WTC11 (cell line): ENCODE results near the gene PRKAG2. TPM values are rescaled to one million over a fixed set of nuclear protein-coding genes. Genes with fewer than 3 reads are reported as not detected.

Experiments
- ATAC-seq: fragments of 200-7000 bp; cut with Tn5 transposase; 2 replicates; pipeline ENCODE4 v1.10.0; 2021; ENCODE audit warnings: mild to moderate bottlenecking, moderate library complexity
- CTCF ChIA-PET: fragments of 300-600 bp; sonication (Branson Sonifier 250); formaldehyde crosslinking; loops from one replicate; lab custom pipeline; 2021; ENCODE audit warnings: antibody characterized with exemption; lab: Charles Lee
- POLR2A ChIA-PET: fragments of 350-600 bp; sonication (Branson Sonifier 250); formaldehyde crosslinking; loops from one replicate; lab custom pipeline; 2021; ENCODE audit warnings: antibody characterized with exemption; lab: Charles Lee
- DNase-seq: peaks from one replicate; pipeline ENCODE4 v3.0.0; 2021; ENCODE audit warnings: low spot score
- H3K27ac Mint-ChIP-seq: 2 replicates; pipeline ENCODE4 v1.8.0; 2021; ENCODE audit warnings: mixed read lengths
- H3K27me3 Mint-ChIP-seq: 2 replicates; pipeline ENCODE4 v1.8.0; 2021; ENCODE audit warnings: low read depth, mild to moderate bottlenecking, moderate library complexity, mixed read lengths
- H3K36me3 Mint-ChIP-seq: 2 replicates; pipeline ENCODE4 v1.8.0; 2021; ENCODE audit warnings: mixed read lengths
- H3K4me1 Mint-ChIP-seq: 2 replicates; pipeline ENCODE4 v1.8.0; 2022; ENCODE audit warnings: mixed read lengths
- H3K4me3 Mint-ChIP-seq: 2 replicates; pipeline ENCODE4 v1.8.0; 2021; ENCODE audit warnings: mild to moderate bottlenecking, moderate library complexity, mixed read lengths
- H3K9me3 Mint-ChIP-seq: 2 replicates; pipeline ENCODE4 v1.8.0; 2021; ENCODE audit warnings: mixed read lengths
- ELF4 ChIP-seq: sonication (generic); formaldehyde crosslinking; IDR thresholded peaks from 2 replicates; pipeline ENCODE4 v1.8.1; 2022; ENCODE audit warnings: low read depth, mild to moderate bottlenecking, moderate library complexity, missing genetic modification reagents
- EMX1 ChIP-seq: fragments of 250-450 bp; sonication (Bioruptor Pico); IDR thresholded peaks from 2 replicates; pipeline ENCODE4 v1.8.0; 2021; ENCODE audit warnings: mild to moderate bottlenecking
- ESRRA ChIP-seq: sonication (generic); formaldehyde crosslinking; IDR thresholded peaks from 2 replicates; pipeline ENCODE4 v1.8.1; 2022; ENCODE audit warnings: mild to moderate bottlenecking, missing genetic modification reagents, borderline replicate concordance
- GRHL2 ChIP-seq: fragments of 250-450 bp; sonication (Bioruptor Pico); IDR thresholded peaks from 2 replicates; pipeline ENCODE4 v1.8.0; 2022; ENCODE audit warnings: mild to moderate bottlenecking, moderate library complexity; ENCODE audit not compliant: insufficient replicate concordance, severe bottlenecking
- JUN ChIP-seq: sonication (generic); formaldehyde crosslinking; IDR thresholded peaks from 2 replicates; pipeline ENCODE4 v1.8.0; 2023; ENCODE audit warnings: mild to moderate bottlenecking, missing genetic modification reagents
- KAT7 ChIP-seq: sonication (generic); formaldehyde crosslinking; IDR thresholded peaks from 2 replicates; pipeline ENCODE4 v1.8.1; 2023; ENCODE audit warnings: missing genetic modification reagents, mild to moderate bottlenecking, borderline replicate concordance
- NFATC4 ChIP-seq: fragments of 250-450 bp; sonication (Bioruptor Pico); IDR thresholded peaks from 2 replicates; pipeline ENCODE4 v1.9.0; 2021; ENCODE audit warnings: mild to moderate bottlenecking
- NR1H2 ChIP-seq: sonication (generic); formaldehyde crosslinking; IDR thresholded peaks from 2 replicates; pipeline ENCODE4 v1.9.0; 2021; ENCODE audit warnings: mild to moderate bottlenecking, moderate library complexity, missing genetic modification reagents
- RELA ChIP-seq: sonication (generic); formaldehyde crosslinking; IDR thresholded peaks from 2 replicates; pipeline ENCODE4 v1.8.1; 2022; ENCODE audit warnings: missing genetic modification reagents, mild to moderate bottlenecking, borderline replicate concordance
- SP1 ChIP-seq: sonication (generic); formaldehyde crosslinking; conservative IDR thresholded peaks from 2 replicates; pipeline ENCODE4 v1.8.1; 2022; ENCODE audit warnings: missing genetic modification reagents
- TP53 ChIP-seq: sonication (generic); formaldehyde crosslinking; IDR thresholded peaks from 2 replicates; pipeline ENCODE4 v1.8.1; 2023; ENCODE audit warnings: mild to moderate bottlenecking, missing genetic modification reagents
- ZNF263 ChIP-seq: sonication (generic); formaldehyde crosslinking; IDR thresholded peaks from 2 replicates; pipeline ENCODE4 v1.8.1; 2022; ENCODE audit warnings: low read depth, mild to moderate bottlenecking, moderate library complexity, missing genetic modification reagents
- ZNF396 ChIP-seq: fragments of 250-450 bp; sonication (Bioruptor Pico); IDR thresholded peaks from 2 replicates; pipeline ENCODE4 v1.8.0; 2021; ENCODE audit warnings: mild to moderate bottlenecking, moderate library complexity, borderline replicate concordance
- total RNA-seq: library from RNA; stranded (reverse); gene quantifications from 3 replicates; pipeline ENCODE4 v1.2.3, GENCODE V29; 2021
- TF ChIP-seq, protein P1 (sequence below): fragments of 250-450 bp; sonication (Bioruptor Pico); IDR thresholded peaks from 2 replicates; pipeline ENCODE4 v1.9.0; 2021; ENCODE audit warnings: mild to moderate bottlenecking
- TF ChIP-seq, protein P2 (sequence below): sonication (generic); formaldehyde crosslinking; IDR thresholded peaks from 2 replicates; pipeline ENCODE4 v1.8.1; 2023; ENCODE audit warnings: mild to moderate bottlenecking, missing genetic modification reagents, borderline replicate concordance
- TF ChIP-seq, protein P3 (sequence below): sonication (generic); formaldehyde crosslinking; conservative IDR thresholded peaks from 2 replicates; pipeline ENCODE4 v1.8.1; 2023; ENCODE audit warnings: mild to moderate bottlenecking, low read depth, missing genetic modification reagents, moderate library complexity
- TF ChIP-seq, protein P4 (sequence below): sonication (generic); formaldehyde crosslinking; IDR thresholded peaks from 2 replicates; pipeline ENCODE4 v1.8.0; 2022; ENCODE audit warnings: mild to moderate bottlenecking, missing genetic modification reagents
- TF ChIP-seq, protein P5 (sequence below): sonication (generic); formaldehyde crosslinking; IDR thresholded peaks from 2 replicates; pipeline ENCODE4 v1.8.1; 2022; ENCODE audit warnings: low read depth, missing genetic modification reagents, borderline replicate concordance

PRKAG2 gene
- total RNA-seq, 1 experiment from 2014 or later: 20.3 TPM

DNA sequence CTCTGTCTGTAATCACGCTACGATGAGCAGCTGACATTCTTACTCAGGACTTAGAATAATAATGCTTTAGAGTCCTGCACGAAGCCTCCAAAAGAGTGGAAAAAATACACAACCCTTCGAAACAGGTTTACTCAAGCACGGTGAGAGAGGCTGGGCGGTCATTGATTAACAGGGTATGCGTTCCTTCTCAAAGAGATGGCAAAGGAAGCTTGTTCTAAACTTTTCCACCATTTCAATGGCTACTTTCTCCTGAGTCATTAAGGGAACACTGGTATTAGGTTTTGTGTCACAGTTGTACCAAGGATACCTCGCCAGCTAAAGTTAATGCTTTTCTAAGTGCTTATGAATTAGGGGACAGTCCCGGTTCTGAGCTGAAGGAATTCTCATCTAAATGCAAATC is 215.3 kb downstream of the PRKAG2 start:
- CTCF ChIA-PET: no interaction called here
- Mint-ChIP-seq H3K4me1 (no peaks in the 10 kb centered on the region), H3K9me3 (no peaks in the 10 kb centered on the region), H3K36me3 (no peaks in the 10 kb centered on the region), H3K27ac (no peak overlapping the region), H3K4me3 (no peak overlapping the region), H3K27me3 (no peaks in the 10 kb centered on the region; the same call in 1 of the 2 replicates)
- POLR2A ChIA-PET: no interaction called here
- TF ChIP-seq ELF4 (CRISPR knock-in tag) (no peak), NR1H2 (no peak), ZNF263 (no peak), GRHL2 (CRISPR knock-in tag) (no peak), ESRRA (no peak), RELA (no peak), NFATC4 (CRISPR knock-in tag) (no peak), KAT7 (CRISPR knock-in tag) (no peak), JUN (no peak), SP1 (CRISPR knock-in tag) (no peak)
- TF ChIP-seq, protein P1, sequence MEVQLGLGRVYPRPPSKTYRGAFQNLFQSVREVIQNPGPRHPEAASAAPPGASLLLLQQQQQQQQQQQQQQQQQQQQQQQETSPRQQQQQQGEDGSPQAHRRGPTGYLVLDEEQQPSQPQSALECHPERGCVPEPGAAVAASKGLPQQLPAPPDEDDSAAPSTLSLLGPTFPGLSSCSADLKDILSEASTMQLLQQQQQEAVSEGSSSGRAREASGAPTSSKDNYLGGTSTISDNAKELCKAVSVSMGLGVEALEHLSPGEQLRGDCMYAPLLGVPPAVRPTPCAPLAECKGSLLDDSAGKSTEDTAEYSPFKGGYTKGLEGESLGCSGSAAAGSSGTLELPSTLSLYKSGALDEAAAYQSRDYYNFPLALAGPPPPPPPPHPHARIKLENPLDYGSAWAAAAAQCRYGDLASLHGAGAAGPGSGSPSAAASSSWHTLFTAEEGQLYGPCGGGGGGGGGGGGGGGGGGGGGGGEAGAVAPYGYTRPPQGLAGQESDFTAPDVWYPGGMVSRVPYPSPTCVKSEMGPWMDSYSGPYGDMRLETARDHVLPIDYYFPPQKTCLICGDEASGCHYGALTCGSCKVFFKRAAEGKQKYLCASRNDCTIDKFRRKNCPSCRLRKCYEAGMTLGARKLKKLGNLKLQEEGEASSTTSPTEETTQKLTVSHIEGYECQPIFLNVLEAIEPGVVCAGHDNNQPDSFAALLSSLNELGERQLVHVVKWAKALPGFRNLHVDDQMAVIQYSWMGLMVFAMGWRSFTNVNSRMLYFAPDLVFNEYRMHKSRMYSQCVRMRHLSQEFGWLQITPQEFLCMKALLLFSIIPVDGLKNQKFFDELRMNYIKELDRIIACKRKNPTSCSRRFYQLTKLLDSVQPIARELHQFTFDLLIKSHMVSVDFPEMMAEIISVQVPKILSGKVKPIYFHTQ: no peak
- TF ChIP-seq, protein P2, sequence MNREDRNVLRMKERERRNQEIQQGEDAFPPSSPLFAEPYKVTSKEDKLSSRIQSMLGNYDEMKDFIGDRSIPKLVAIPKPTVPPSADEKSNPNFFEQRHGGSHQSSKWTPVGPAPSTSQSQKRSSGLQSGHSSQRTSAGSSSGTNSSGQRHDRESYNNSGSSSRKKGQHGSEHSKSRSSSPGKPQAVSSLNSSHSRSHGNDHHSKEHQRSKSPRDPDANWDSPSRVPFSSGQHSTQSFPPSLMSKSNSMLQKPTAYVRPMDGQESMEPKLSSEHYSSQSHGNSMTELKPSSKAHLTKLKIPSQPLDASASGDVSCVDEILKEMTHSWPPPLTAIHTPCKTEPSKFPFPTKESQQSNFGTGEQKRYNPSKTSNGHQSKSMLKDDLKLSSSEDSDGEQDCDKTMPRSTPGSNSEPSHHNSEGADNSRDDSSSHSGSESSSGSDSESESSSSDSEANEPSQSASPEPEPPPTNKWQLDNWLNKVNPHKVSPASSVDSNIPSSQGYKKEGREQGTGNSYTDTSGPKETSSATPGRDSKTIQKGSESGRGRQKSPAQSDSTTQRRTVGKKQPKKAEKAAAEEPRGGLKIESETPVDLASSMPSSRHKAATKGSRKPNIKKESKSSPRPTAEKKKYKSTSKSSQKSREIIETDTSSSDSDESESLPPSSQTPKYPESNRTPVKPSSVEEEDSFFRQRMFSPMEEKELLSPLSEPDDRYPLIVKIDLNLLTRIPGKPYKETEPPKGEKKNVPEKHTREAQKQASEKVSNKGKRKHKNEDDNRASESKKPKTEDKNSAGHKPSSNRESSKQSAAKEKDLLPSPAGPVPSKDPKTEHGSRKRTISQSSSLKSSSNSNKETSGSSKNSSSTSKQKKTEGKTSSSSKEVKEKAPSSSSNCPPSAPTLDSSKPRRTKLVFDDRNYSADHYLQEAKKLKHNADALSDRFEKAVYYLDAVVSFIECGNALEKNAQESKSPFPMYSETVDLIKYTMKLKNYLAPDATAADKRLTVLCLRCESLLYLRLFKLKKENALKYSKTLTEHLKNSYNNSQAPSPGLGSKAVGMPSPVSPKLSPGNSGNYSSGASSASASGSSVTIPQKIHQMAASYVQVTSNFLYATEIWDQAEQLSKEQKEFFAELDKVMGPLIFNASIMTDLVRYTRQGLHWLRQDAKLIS (CRISPR knock-in tag): no peak
- TF ChIP-seq, protein P3, sequence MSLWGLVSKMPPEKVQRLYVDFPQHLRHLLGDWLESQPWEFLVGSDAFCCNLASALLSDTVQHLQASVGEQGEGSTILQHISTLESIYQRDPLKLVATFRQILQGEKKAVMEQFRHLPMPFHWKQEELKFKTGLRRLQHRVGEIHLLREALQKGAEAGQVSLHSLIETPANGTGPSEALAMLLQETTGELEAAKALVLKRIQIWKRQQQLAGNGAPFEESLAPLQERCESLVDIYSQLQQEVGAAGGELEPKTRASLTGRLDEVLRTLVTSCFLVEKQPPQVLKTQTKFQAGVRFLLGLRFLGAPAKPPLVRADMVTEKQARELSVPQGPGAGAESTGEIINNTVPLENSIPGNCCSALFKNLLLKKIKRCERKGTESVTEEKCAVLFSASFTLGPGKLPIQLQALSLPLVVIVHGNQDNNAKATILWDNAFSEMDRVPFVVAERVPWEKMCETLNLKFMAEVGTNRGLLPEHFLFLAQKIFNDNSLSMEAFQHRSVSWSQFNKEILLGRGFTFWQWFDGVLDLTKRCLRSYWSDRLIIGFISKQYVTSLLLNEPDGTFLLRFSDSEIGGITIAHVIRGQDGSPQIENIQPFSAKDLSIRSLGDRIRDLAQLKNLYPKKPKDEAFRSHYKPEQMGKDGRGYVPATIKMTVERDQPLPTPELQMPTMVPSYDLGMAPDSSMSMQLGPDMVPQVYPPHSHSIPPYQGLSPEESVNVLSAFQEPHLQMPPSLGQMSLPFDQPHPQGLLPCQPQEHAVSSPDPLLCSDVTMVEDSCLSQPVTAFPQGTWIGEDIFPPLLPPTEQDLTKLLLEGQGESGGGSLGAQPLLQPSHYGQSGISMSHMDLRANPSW: no peak
- TF ChIP-seq, protein P4, sequence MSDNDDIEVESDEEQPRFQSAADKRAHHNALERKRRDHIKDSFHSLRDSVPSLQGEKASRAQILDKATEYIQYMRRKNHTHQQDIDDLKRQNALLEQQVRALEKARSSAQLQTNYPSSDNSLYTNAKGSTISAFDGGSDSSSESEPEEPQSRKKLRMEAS (CRISPR knock-in tag): no peak
- ATAC-seq (no peak), DNase-seq (no peak)

DNA sequence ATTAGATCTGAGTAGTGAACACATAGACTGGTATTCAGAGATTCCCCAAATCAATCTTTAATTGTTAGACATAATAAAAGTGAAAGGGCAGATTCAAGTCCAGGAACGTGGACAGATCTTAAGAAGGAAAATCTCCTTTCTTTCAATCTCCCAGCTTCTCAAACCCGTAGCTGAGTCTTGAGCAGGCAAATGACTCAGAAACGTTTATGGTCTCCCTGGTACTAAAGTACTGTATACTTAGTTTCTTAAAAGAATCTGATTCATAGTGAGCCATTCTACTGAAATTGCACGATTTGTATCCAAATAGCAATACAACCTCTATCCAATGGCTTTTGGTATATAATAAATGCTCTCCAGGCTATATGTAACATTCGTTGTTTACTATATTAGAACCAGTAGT is 216.8 kb downstream of the PRKAG2 start:
- Mint-ChIP-seq H3K4me3 (no peak overlapping the region), H3K9me3 (no peaks in the 10 kb centered on the region), H3K27ac (no peak overlapping the region), H3K4me1 (no peaks in the 10 kb centered on the region), H3K36me3 (no peaks in the 10 kb centered on the region), H3K27me3 (no peaks in the 10 kb centered on the region; the same call in 1 of the 2 replicates)
- ATAC-seq (no peak), DNase-seq (no peak)
- ChIA-PET POLR2A (no interaction called here), CTCF (interaction anchor here (0.8 to 1.7 kb wide), 2 partner anchors 28 to 36 kb away, joined by 3 to 5 read pairs; no protein-coding TSS in a partner anchor)
- TF ChIP-seq, protein P5, sequence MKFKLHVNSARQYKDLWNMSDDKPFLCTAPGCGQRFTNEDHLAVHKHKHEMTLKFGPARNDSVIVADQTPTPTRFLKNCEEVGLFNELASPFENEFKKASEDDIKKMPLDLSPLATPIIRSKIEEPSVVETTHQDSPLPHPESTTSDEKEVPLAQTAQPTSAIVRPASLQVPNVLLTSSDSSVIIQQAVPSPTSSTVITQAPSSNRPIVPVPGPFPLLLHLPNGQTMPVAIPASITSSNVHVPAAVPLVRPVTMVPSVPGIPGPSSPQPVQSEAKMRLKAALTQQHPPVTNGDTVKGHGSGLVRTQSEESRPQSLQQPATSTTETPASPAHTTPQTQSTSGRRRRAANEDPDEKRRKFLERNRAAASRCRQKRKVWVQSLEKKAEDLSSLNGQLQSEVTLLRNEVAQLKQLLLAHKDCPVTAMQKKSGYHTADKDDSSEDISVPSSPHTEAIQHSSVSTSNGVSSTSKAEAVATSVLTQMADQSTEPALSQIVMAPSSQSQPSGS: no peak
- TF ChIP-seq EMX1 (no peak), KAT7 (CRISPR knock-in tag) (no peak), ZNF396 (CRISPR knock-in tag) (no peak), NFATC4 (CRISPR knock-in tag) (no peak), TP53 (no peak)
- TF ChIP-seq, protein P3: no peak
- TF ChIP-seq, protein P4 (CRISPR knock-in tag): no peak
